ENCODE results near the gene ADGRD1.

Gene ADGRD1

DNA sequence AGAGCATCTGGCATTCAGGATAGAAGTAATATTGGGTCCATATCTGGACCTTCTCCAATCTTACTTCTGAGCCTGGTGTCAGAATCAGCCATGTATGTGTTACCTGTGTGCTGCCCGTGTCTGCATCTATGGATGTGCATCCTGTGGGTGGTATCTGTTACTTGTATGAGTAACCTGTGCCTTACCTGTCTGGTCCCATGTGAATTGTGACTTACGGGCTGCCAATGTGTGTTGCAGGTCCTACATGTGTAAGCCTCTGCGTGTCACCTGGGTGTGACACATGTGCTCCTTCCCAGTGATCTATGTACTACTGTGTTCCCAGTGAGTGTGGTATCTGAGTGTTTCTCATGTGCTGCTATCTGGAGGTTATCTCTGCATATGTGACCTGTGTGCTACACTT, 208.4 kb downstream of the ADGRD1 start:
- TF ChIP-seq EZH2 (IDR thresholded peaks at IDR 0.05; ENCODE audit: borderline replicate concordance, low read depth, low read length, severe bottlenecking) (no peak), CTCF (IDR thresholded peaks at IDR 0.05; ENCODE audit: borderline replicate concordance, extremely low read depth, low read length, poor library complexity, severe bottlenecking) (no peak)
- Histone ChIP-seq H4K20me1 (ENCODE audit: insufficient read depth, low read length) (no peaks in the 10 kb centered on the region), H3K9ac (ENCODE audit: low read depth, low read length) (no peak overlapping the region), H3K36me3 (ENCODE audit: insufficient read depth, low read length) (no peaks in the 10 kb centered on the region), H3K4me2 (ENCODE audit: insufficient read depth, low read length) (no peak overlapping the region), H3K79me2 (ENCODE audit: insufficient read depth, low read length) (no peaks in the 10 kb centered on the region), H3K27me3 (ENCODE audit: insufficient read depth, low read length, poor library complexity) (peaks cover 3% of the 10 kb centered on the region), H2AFZ (ENCODE audit: low read depth, low read length) (no peak overlapping the region), H3K4me1 (ENCODE audit: insufficient read depth, low read length) (no peaks in the 10 kb centered on the region), H3K27ac (ENCODE audit: low read length) (no peak overlapping the region), H3K4me3 (ENCODE audit: low read depth in 1 of 2, low read length in 2 of 2) (no peak overlapping the region), H3K9me3 (ENCODE audit: insufficient read depth, low read length, severe bottlenecking) (no peaks in the 10 kb centered on the region)
- no peak for DNase-seq
- no peak for ATAC-seq (ENCODE audit: insufficient read depth, low read depth)

DNA sequence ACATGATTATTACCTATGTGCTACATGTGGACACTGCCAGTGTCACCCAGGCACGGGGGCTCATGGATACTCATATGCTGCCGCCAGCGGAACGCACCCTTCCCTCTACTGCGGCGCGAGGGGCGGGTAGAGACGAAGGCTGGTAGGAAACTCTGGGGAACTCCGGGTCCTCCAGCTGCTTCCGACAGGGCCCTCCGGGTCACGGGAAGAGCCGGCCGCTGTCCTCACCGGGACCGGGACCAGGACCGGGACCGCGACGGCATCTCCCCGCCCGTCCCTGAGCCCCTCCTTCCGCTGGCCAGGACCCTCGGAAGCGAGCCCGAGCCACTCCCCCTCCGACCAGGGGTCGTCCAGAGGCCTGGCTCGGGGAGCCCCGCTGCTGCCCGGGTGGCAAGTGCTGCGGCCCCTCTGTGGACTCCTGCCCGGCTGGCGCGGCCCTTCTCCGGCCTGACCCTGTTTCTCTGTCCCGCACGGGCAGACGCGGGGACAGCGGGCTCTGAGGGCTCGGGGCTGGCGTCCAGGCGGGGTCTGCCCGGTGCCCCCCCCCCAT, 209.6 kb downstream of the ADGRD1 start:
- Histone ChIP-seq H3K4me3 (ENCODE audit: low read depth in 1 of 2, low read length in 2 of 2) (no peak overlapping the region), H3K27me3 (ENCODE audit: insufficient read depth, low read length, poor library complexity) (peaks cover 3% of the 10 kb centered on the region), H2AFZ (ENCODE audit: low read depth, low read length) (no peak overlapping the region), H3K9ac (ENCODE audit: low read depth, low read length) (no peak overlapping the region), H3K36me3 (ENCODE audit: insufficient read depth, low read length) (no peaks in the 10 kb centered on the region), H3K27ac (ENCODE audit: low read length) (no peak overlapping the region), H3K4me2 (ENCODE audit: insufficient read depth, low read length) (no peak overlapping the region), H4K20me1 (ENCODE audit: insufficient read depth, low read length) (no peaks in the 10 kb centered on the region), H3K79me2 (ENCODE audit: insufficient read depth, low read length) (no peaks in the 10 kb centered on the region), H3K9me3 (ENCODE audit: insufficient read depth, low read length, severe bottlenecking) (no peaks in the 10 kb centered on the region), H3K4me1 (ENCODE audit: insufficient read depth, low read length) (no peaks in the 10 kb centered on the region)
- no peak for TF ChIP-seq CTCF (IDR thresholded peaks at IDR 0.05; ENCODE audit: borderline replicate concordance, extremely low read depth, low read length, poor library complexity, severe bottlenecking)
- no peak for TF ChIP-seq EZH2 (IDR thresholded peaks at IDR 0.05; ENCODE audit: borderline replicate concordance, low read depth, low read length, severe bottlenecking)
- ATAC-seq (ENCODE audit: insufficient read depth, low read depth), result no peak
- DNase-seq, result no peak

DNA sequence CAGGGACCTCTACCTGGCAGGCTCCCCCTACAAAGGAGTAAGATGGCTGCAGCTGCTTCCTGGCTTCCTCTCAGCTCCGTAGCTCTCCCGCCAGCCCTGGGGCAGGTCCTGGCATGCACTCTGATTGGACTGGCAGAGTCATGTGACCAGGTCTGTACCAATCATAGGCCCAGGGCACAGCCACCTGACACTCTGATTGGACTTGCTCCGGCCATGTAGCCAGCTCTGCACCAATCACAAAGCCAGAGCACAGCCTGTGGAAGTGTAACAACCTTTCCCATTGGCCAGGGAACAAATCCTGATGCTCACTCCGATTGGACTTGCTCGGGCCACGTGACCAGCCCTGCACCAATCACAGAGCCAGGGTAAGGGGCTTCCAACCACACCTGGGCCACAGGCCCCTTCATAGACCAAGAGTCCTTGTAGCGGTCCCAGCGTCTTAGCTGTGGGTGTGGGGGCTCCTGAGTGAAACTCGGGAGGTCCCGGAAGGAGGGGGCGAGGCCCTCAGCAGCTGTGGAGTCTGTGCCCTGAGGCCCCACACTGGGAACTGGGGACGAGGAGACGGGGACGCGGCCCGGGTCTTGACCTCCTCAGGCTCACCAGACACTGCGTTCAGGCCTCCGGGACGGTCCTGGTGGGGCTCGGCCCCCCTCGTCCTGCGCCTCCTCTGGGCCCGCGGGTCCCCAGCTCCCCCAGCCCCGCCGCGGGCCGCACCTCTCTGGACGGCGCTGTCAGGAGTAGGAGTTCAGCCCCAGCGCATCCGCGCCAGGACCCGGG, 210.6 kb downstream of the ADGRD1 start:
- Histone ChIP-seq H3K27me3 (ENCODE audit: insufficient read depth, low read length, poor library complexity) (peaks cover 3% of the 10 kb centered on the region), H3K4me1 (ENCODE audit: insufficient read depth, low read length) (no peaks in the 10 kb centered on the region), H2AFZ (ENCODE audit: low read depth, low read length) (no peak overlapping the region), H3K9me3 (ENCODE audit: insufficient read depth, low read length, severe bottlenecking) (no peaks in the 10 kb centered on the region), H3K79me2 (ENCODE audit: insufficient read depth, low read length) (no peaks in the 10 kb centered on the region), H3K36me3 (ENCODE audit: insufficient read depth, low read length) (no peaks in the 10 kb centered on the region), H3K27ac (ENCODE audit: low read length) (no peak overlapping the region), H3K4me2 (ENCODE audit: insufficient read depth, low read length) (no peak overlapping the region), H3K9ac (ENCODE audit: low read depth, low read length) (no peak overlapping the region), H3K4me3 (ENCODE audit: low read depth in 1 of 2, low read length in 2 of 2) (no peak overlapping the region), H4K20me1 (ENCODE audit: insufficient read depth, low read length) (no peaks in the 10 kb centered on the region)
- DNase-seq (no peak), ATAC-seq (ENCODE audit: insufficient read depth, low read depth) (no peak)
- TF ChIP-seq EZH2 (IDR thresholded peaks at IDR 0.05; ENCODE audit: borderline replicate concordance, low read depth, low read length, severe bottlenecking) (no peak), CTCF (IDR thresholded peaks at IDR 0.05; ENCODE audit: borderline replicate concordance, extremely low read depth, low read length, poor library complexity, severe bottlenecking) (no peak)

Measured in DND-41 (cell line).